Fibroblast of peridontal ligament (primary cell): ENCODE data around the gene CCDC54.

Experiments
- DNase-seq: peaks from one replicate; pipeline ENCODE4 v3.0.0-alpha.2; 2010; ENCODE audit errors: extremely low read depth

CCDC54 gene

GRCh38 chr3:107392549-107393165, 15.4 kb downstream of the CCDC54 start:
- peak; percentile 63 for DNase-seq

DNA sequence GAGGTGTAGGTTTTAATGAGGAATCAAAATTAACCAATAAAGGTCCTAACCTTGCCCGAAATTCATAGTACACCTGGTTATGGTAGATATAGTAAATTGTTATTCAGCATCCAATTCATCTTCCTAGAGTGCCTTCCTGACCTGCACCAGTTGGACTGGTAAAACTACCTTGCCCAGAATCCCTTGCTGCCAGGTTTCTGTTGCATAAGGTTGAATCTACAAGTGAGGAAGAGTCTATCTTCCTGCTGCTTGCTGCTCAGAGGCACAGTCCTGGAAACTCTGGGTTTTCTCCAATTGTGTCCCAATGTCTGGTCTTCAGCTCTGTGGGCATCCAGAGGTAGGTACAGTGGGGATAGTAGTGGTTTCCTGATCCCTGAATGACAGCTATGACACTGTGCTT, 17.3 kb downstream of the CCDC54 start:
- DNase-seq = no peak

DNA sequence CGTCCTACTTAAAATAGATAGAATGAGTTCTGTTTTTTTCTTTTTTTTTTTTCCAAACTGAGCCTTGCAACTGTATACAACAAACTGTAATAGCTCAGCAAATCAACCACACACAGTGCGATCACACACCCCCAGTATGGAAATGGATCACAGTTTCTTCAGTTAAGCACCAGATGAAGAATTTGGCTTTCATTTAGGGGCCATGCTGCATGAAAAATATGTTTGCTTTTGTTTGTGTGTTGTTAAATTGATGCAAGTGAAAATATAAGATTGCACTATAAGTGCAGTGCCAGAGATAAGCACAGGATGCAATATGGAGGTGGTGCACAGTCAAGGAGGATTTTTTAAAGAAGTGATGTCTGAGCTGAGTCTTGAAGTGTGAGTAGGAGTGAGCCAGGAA, 17.8 kb downstream of the CCDC54 start:
- DNase-seq = no peak

- no peak for DNase-seq
Observed at GRCh38 chr3:107401301-107401700, 24.1 kb downstream of the CCDC54 start.

GRCh38 chr3:107402214-107402613, 25.0 kb downstream of the CCDC54 start:
- no peak for DNase-seq

- peak; percentile 86 for DNase-seq
Observed at GRCh38 chr3:107404727-107405469, 27.7 kb downstream of the CCDC54 start.

GRCh38 chr3:107407355-107407754, 30.1 kb downstream of the CCDC54 start:
- DNase-seq = no peak

DNA sequence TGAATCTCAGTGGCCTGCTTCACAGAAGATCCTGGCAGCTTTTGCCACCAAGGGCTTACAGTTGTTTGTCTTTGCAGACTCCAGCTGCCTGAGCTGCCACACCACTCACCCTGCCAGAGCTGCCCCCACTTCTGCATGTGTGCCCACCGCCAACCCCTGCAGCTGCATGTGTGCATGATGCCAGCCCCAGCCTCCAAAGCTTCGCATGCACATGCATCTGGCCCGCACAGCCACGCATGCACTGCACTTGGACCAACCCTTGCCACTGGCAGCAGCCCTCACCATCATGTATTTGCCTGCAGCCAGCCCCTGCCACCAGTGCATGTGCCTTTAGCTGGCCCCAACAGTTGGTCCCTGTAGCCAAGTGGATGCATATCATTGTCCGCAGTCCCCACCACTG, 31.3 kb downstream of the CCDC54 start:
- no peak for DNase-seq

DNA sequence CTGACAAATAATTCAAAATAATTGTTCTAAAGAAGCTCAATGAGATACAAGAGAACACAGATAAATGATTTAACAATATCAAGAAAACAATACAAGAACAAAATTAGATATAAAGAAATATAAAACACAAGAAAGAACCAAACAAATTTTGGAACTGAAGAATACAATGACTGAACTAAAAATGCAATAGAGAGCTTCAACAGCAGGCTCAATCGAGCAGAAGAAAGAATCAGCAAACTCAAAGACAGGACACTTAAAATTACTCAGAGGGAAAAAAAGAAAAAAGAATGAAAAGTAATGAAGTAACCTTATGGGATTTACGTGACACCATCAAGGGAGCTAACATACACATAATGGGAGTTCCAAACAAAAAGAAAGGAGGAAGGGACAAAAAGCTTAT, 32.1 kb downstream of the CCDC54 start:
- no peak for DNase-seq

DNA sequence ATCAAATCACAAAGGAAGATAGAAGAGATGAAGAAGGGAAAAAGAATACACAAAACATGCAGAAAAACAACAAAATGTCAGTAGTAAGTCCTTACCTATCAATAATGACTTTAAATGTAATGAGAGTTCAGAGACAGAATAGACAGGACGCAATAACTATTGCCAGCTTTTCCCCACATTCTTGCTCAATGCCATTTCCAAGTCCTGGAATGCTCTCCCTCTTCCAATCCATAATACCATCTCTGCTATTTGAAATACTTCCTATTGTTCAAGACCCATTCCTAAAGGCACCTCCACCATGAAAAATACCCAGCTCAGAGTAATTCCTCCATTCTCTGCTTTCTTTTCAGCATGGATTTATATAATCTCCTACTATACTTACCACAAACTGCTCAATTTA, 33.4 kb downstream of the CCDC54 start:
- no peak for DNase-seq

DNA sequence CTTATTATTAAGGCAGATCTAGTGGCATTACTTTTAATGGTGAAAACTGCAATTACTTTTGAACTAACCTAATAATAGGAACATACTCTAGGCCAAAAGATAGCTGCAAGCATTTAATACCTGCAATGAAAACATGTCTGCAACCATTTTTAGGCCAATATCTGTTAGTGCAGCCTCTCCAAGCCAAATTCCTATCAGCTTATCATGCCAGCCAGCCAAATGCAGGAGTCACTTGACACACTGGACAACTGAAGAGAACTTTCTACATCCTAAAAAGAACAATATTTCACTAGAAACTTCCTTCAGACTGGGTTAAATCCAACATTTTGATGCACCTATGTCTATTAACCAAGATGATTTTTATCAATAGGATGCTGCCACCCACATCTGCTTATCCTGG, 33.8 kb downstream of the CCDC54 start:
- DNase-seq = no peak

DNA sequence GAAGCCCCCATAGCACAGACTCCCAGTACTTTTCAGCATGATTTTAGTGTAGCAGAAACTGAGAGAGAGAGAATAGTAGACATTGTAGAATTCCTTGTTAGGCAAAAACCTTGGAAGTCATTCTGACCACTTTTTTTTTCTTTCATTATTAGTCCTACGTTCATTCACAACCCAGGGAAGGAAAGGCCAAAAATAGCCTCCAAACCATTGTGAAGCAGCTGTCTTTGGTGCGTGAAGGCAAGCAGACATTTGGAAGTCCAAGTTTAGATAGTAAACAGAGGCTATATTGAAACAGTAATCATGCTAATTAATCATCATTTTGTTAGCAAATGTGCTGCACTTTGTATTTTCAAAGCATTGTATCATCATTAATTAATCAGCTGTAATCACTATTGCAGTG, 34.5 kb downstream of the CCDC54 start:
- DNase-seq = no peak

DNA sequence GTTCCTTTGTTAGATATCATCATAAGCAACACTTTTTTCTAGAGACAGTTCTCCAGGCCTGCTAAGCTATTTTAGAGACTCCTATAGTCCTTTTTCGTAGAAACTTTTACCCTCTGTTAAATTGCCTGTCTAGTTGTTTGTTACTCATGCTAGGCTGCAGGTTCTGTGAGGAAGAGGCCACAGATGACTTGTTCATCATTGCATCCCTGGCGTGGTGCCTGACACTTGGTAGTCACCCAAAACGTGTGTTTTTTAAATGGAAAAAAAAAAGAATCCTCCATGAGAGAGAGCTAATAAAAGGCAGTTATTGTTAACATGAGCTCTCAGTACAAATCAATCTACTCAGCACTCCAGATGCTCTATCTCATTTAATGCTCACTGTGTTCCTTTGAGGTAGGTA, 35.1 kb downstream of the CCDC54 start:
- peak; percentile 18 for DNase-seq

DNA sequence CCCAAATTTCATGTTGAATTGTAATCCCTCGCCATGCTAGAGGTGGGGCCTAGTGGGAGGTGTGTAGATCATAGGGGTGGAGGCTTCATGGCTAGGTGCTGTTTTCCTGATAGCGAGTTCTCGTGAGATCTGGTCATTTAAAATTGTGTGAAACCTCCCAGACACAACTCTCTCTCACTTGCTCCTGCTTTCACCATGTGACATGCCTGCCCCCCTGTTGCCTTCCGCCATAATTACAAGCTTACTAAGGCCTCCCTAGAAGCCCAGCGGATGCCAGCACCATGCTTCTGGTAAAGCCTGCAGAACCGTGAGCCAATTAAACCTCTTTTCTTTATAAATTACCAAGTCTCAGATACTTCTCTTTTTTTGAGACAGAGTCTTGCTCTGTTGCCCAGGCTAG, 36.0 kb downstream of the CCDC54 start:
- DNase-seq = no peak

GRCh38 chr3:107414325-107414964, 37.2 kb downstream of the CCDC54 start:
- no peak for DNase-seq

DNA sequence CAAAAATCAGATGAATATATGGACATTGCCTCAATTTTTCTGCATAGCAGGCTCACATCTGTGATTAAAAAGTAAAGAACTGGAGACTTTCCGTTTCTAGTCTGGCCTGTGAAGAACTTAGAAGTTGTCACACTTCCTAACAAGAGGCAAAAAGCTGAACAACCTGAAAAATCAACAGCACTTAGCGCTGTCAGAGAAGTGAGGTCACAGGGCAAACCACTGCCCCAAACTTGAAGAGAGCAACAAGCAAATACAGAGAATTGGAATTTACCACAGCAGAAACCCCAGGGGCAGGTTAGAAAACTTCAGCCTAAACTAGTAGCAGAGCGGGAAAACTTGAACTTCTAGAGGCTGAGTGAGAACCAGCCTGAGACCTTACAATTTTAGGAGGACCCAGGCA, 38.9 kb downstream of the CCDC54 start:
- no peak for DNase-seq

DNA sequence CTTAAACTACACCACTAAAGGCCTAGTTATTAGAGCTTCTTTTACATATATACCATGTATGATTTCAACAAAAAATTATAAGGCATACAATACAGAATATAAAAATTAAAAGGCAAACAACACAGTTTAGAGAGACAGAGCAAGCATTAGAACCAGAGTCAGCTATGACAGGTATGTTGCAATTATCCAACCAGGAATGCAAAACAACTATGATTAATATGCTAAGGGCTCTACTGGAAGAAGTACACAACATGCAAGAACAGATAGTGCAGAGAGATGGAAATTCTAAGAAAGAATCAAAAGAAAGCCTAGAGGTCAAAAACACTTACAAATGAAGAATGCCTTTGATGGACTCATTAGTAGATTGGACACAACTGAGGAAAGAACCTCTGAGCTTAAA, 39.6 kb downstream of the CCDC54 start:
- no peak for DNase-seq

- DNase-seq = peak; percentile 87
Observed at GRCh38 chr3:107421170-107421792, 44.0 kb downstream of the CCDC54 start.

DNA sequence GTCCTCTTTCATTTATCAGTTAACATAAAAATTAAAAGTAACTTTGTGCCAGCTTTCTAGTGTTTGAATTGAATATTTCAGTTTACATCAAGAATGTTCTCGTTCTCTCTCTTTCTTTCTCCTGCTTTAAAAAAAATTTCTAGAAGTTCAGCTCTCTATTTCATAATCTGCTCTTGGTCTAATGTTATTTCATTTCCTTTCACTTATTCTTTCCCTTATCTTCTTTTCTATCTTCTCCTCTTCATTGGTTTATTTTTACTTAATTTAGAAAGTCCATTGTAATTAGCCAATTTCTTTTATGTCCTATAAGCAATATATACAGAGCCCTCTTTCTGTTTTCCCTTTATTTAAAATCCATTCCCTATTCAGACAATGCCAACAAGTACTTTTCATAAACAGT, 44.6 kb downstream of the CCDC54 start:
- no peak for DNase-seq

GRCh38 chr3:107425033-107425432, 47.8 kb downstream of the CCDC54 start:
- no peak for DNase-seq

DNA sequence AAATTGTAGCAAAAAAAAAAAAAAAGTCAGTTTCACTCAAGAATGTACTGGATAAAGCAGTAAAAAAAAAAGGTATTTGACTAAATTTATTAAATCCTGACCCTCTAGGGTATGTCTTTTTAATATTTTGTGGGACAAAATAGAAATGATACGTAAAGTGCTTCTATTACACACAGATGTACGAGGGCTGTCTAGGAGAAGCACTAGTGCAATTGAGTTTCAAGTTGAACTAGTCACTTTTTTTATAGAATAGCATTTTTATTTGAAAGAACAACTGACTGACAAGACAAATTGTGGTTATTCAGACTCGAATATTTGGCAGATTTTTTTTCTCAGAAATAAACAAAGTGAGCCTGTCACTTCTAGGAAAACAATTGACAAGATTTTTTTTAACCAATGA, 49.0 kb downstream of the CCDC54 start:
- no peak for DNase-seq
